ENCODE data around the gene PRKCA.

Gene PRKCA

GRCh38 chr17:66441101-66441661 lies 138.8 kb downstream of the PRKCA start:
- TF ChIP-seq, protein P1, sequence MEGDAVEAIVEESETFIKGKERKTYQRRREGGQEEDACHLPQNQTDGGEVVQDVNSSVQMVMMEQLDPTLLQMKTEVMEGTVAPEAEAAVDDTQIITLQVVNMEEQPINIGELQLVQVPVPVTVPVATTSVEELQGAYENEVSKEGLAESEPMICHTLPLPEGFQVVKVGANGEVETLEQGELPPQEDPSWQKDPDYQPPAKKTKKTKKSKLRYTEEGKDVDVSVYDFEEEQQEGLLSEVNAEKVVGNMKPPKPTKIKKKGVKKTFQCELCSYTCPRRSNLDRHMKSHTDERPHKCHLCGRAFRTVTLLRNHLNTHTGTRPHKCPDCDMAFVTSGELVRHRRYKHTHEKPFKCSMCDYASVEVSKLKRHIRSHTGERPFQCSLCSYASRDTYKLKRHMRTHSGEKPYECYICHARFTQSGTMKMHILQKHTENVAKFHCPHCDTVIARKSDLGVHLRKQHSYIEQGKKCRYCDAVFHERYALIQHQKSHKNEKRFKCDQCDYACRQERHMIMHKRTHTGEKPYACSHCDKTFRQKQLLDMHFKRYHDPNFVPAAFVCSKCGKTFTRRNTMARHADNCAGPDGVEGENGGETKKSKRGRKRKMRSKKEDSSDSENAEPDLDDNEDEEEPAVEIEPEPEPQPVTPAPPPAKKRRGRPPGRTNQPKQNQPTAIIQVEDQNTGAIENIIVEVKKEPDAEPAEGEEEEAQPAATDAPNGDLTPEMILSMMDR (conservative IDR thresholded peaks at IDR 0.05; ENCODE audit: control insufficient read depth, insufficient read depth, low read depth, low read length), result no peak
- no peak overlapping the region for H3K4me3 ChIP-seq (ENCODE audit: control insufficient read depth, low read depth, low read length)
- DNase-seq (ENCODE audit: low read depth), result no peak

GRCh38 chr17:66443166-66443565 lies 140.8 kb downstream of the PRKCA start:
- H3K4me3 ChIP-seq (ENCODE audit: control insufficient read depth, low read depth, low read length), result no peak overlapping the region
- TF ChIP-seq, protein P1 (conservative IDR thresholded peaks at IDR 0.05; ENCODE audit: control insufficient read depth, insufficient read depth, low read depth, low read length), result no peak
- no peak for DNase-seq (ENCODE audit: low read depth)

DNA sequence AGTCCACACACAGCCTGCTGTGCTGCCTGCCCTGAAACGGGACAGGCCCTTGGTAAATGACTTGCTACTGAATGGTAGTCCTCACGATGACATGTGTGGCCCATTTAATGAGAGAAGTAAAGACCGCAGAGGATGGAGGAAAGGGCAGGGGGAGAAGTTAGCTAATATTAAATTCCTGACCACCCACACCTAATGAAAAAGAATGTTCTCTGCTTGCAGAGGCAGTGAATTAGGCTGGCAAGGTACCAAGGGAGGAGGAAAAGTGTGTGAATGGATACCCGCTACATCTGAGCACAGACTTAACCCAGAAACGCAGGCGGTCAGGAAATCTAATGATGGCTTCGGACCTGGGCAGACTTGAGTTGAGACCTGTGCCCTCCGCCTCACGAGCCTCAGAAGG lies 141.2 kb downstream of the PRKCA start:
- no peak overlapping the region for H3K4me3 ChIP-seq (ENCODE audit: control insufficient read depth, low read depth, low read length)
- DNase-seq (ENCODE audit: low read depth), result no peak
- TF ChIP-seq, protein P1 (conservative IDR thresholded peaks at IDR 0.05; ENCODE audit: control insufficient read depth, insufficient read depth, low read depth, low read length), result no peak

GRCh38 chr17:66444031-66444430 lies 141.6 kb downstream of the PRKCA start:
- no peak overlapping the region for H3K4me3 ChIP-seq (ENCODE audit: control insufficient read depth, low read depth, low read length)
- TF ChIP-seq, protein P1 (conservative IDR thresholded peaks at IDR 0.05; ENCODE audit: control insufficient read depth, insufficient read depth, low read depth, low read length), result no peak
- no peak for DNase-seq (ENCODE audit: low read depth)

- TF ChIP-seq, protein P1 (conservative IDR thresholded peaks at IDR 0.05; ENCODE audit: control insufficient read depth, insufficient read depth, low read depth, low read length), result no peak
- H3K4me3 ChIP-seq (ENCODE audit: control insufficient read depth, low read depth, low read length), result no peak overlapping the region
- peak; percentile 53 for DNase-seq (ENCODE audit: low read depth)
These were observed 142.8 kb downstream of the PRKCA start for GRCh38 chr17:66445229-66445628.

GRCh38 chr17:66446419-66446818 lies 144.0 kb downstream of the PRKCA start:
- TF ChIP-seq, protein P1 (conservative IDR thresholded peaks at IDR 0.05; ENCODE audit: control insufficient read depth, insufficient read depth, low read depth, low read length), result no peak

DNA sequence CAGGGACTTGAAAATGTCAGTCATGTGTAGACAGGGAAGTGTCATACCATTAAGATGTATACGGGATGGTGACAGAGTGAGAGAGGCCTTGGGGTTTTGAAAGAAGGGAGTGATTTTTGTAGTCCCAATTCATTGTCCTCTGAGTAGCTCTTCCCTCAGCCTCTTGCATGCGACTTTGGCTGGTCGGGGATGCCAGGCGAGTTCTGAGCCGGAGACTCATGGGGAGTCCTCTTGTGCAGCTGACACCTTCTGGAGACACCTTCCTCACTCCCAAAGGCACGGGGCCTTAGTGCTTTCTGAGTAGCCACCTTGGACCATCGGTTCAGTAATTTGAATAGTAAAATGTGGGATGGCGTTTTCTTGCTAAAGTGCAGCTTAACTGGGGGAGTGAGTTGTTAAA lies 144.7 kb downstream of the PRKCA start:
- H3K4me3 ChIP-seq (ENCODE audit: control insufficient read depth, low read depth, low read length), result no peak overlapping the region
- TF ChIP-seq, protein P1 (conservative IDR thresholded peaks at IDR 0.05; ENCODE audit: control insufficient read depth, insufficient read depth, low read depth, low read length), result no peak
- no peak for DNase-seq (ENCODE audit: low read depth)

More at GRCh38 chr17:66446419-66446818, 144.0 kb downstream of the PRKCA start:
- H3K4me3 ChIP-seq (ENCODE audit: control insufficient read depth, low read depth, low read length), result no peak overlapping the region
- no peak for DNase-seq (ENCODE audit: low read depth)
